Thyroid gland (tissue), 4 donors: ENCODE measurements around the gene ATXN2L.

Source experiments
- CTCF ChIP-seq, 6 experiments: fragments of 200-600 bp in 3 of 6; fragments of 450-650 bp in 3 of 6; sonication (generic) in 3 of 6; IDR thresholded peaks; one replicate each; pipeline ENCODE4 v1.5.1; 2016 to 2019; ENCODE audit warnings: antibody characterized with exemption in 6 of 6, mild to moderate bottlenecking in 2 of 6, inconsistent platforms in 1 of 6, moderate library complexity in 1 of 6
- POLR2A ChIP-seq, 2 donors: fragments of 450-650 bp; IDR thresholded peaks; one replicate each; pipeline ENCODE4 v1.6.1; 2017; ENCODE audit warnings: antibody characterized with exemption in 2 of 2, mild to moderate bottlenecking in 2 of 2, moderate library complexity in 1 of 2

DNA sequence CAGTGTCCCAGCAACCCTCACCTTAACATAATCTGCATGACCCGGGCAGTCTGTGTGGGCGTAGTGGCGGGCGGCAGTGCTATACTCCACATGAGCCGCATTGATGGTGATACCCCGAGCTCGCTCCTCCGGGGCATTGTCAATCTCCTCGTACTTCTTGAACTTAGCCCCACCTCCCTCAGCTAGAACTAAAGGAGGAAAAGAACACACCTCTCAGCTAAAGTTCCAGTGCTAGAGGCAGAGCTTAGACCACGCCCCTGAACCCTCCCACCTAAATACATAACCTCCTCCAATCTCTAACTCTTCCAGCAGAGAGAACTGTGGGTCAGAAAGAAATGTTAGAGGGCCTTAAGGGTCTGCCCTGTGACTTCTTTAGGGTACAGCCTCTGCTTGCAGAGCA is 22.5 kb downstream of the ATXN2L start:
- TF ChIP-seq POLR2A (IDR thresholded peaks at IDR 0.05): no peak
- TF ChIP-seq CTCF (IDR thresholded peaks at IDR 0.05): no peak
